Liver (tissue), 9 donors: ENCODE data around the gene PCDHGC5. TPM values are rescaled to one million over a fixed set of nuclear protein-coding genes. Genes with fewer than 3 reads are reported as not detected.

ENCODE experiments used
- DNase-seq: peaks from one replicate; pipeline ENCODE4 v3.0.0-alpha.2; 2017; ENCODE audit warnings: low spot score
- H3K27ac ChIP-seq, 2 donors: one replicate each; pipeline ENCODE4 v1.7.0; 2013; ENCODE audit warnings: inconsistent platforms in 2 of 2, low read length in 2 of 2, control low read depth in 1 of 2, low read depth in 1 of 2, mild to moderate bottlenecking in 1 of 2
- H3K27me3 ChIP-seq, 4 donors: one replicate each; pipeline versions ENCODE4 v1.6.1 to v1.7.0; 2013; ENCODE audit warnings: low read length in 3 of 4, inconsistent platforms in 1 of 4, mild to moderate bottlenecking in 1 of 4, moderate library complexity in 1 of 4; ENCODE audit not compliant: control insufficient read depth in 4 of 4, insufficient read depth in 4 of 4
- H3K36me3 ChIP-seq, 4 donors: one replicate each; pipeline versions ENCODE4 v1.6.1 to v1.7.0; 2013; ENCODE audit warnings: low read length in 3 of 4, mild to moderate bottlenecking in 3 of 4, low read depth in 1 of 4, moderate library complexity in 1 of 4; ENCODE audit not compliant: control insufficient read depth in 4 of 4, insufficient read depth in 3 of 4
- H3K4me1 ChIP-seq, 4 donors: one replicate each; pipeline versions ENCODE4 v1.6.1 to v1.7.0; 2013; ENCODE audit warnings: low read length in 3 of 4, mild to moderate bottlenecking in 3 of 4, moderate library complexity in 1 of 4; ENCODE audit not compliant: control insufficient read depth in 4 of 4, insufficient read depth in 4 of 4
- H3K4me3 ChIP-seq, 3 donors: one replicate each; pipeline versions ENCODE4 v1.6.1 to v1.7.0; 2013; ENCODE audit warnings: low read length in 3 of 3, control low read depth in 1 of 3, low read depth in 1 of 3, mild to moderate bottlenecking in 1 of 3
- H3K9ac ChIP-seq, 2 donors: one replicate each; pipeline ENCODE4 v1.7.0; 2013; ENCODE audit warnings: low read length in 2 of 2, mild to moderate bottlenecking in 2 of 2, moderate library complexity in 2 of 2, control low read depth in 1 of 2, low read depth in 1 of 2
- H3K9me3 ChIP-seq, 4 donors: one replicate each; pipeline versions ENCODE4 v1.6.1 to v1.7.0; 2013; ENCODE audit warnings: low read length in 3 of 4; ENCODE audit not compliant: control insufficient read depth in 4 of 4
- ATF3 ChIP-seq: IDR thresholded peaks from 2 replicates; pipeline ENCODE4 v1.6.1; 2016; ENCODE audit warnings: antibody characterized with exemption
- CTCF ChIP-seq: fragments of 150-350 bp; IDR thresholded peaks from 2 replicates; pipeline ENCODE4 v1.5.1; 2017; ENCODE audit warnings: improper control_type of control experiment, low read depth, low read length; ENCODE audit not compliant: missing input control
- EGR1 ChIP-seq, 2 donors: IDR thresholded peaks; 2 replicates each; pipeline ENCODE4 v1.6.1; 2016 to 2018; ENCODE audit warnings: antibody characterized with exemption in 2 of 2, low read depth in 2 of 2
- FOXA1 ChIP-seq: IDR thresholded peaks from 2 replicates; pipeline ENCODE4 v1.6.1; 2016; ENCODE audit warnings: antibody characterized with exemption
- FOXA2 ChIP-seq: IDR thresholded peaks from 2 replicates; pipeline ENCODE4 v1.6.1; 2016; ENCODE audit warnings: antibody characterized with exemption
- GABPA ChIP-seq, 2 donors: IDR thresholded peaks in 1 of 2; conservative IDR thresholded peaks in 1 of 2; 2 replicates each; pipeline ENCODE4 v1.6.1; 2016; ENCODE audit warnings: antibody characterized with exemption in 2 of 2, mild to moderate bottlenecking in 1 of 2, moderate library complexity in 1 of 2
- HNF4A ChIP-seq, 2 donors: conservative IDR thresholded peaks; 2 replicates each; pipeline ENCODE4 v1.6.1; 2016; ENCODE audit warnings: antibody characterized with exemption in 2 of 2, mild to moderate bottlenecking in 2 of 2
- HNF4G ChIP-seq: IDR thresholded peaks from 2 replicates; pipeline ENCODE4 v1.6.1; 2016; ENCODE audit warnings: antibody characterized with exemption
- JUND ChIP-seq, 2 donors: IDR thresholded peaks; 2 replicates each; pipeline ENCODE4 v1.6.1; 2016; ENCODE audit warnings: antibody characterized with exemption in 2 of 2
- MAX ChIP-seq: IDR thresholded peaks from 2 replicates; pipeline ENCODE4 v1.6.1; 2016; ENCODE audit warnings: antibody characterized with exemption
- NR2F2 ChIP-seq: IDR thresholded peaks from 2 replicates; pipeline ENCODE4 v1.6.1; 2016; ENCODE audit warnings: antibody characterized with exemption
- RAD21 ChIP-seq, 2 donors: IDR thresholded peaks; 2 replicates each; pipeline ENCODE4 v1.6.1; 2016; ENCODE audit warnings: antibody characterized with exemption in 2 of 2, mild to moderate bottlenecking in 2 of 2
- REST ChIP-seq: IDR thresholded peaks from 2 replicates; pipeline ENCODE4 v1.6.1; 2016; ENCODE audit warnings: antibody characterized with exemption, mild to moderate bottlenecking
- SP1 ChIP-seq: IDR thresholded peaks from 2 replicates; pipeline ENCODE4 v1.6.1; 2018; ENCODE audit warnings: antibody characterized with exemption, mild to moderate bottlenecking
- TAF1 ChIP-seq: conservative IDR thresholded peaks from 2 replicates; pipeline ENCODE4 v1.6.1; 2016; ENCODE audit warnings: antibody characterized with exemption, mild to moderate bottlenecking
- YY1 ChIP-seq: IDR thresholded peaks from 2 replicates; pipeline ENCODE4 v1.6.1; 2016; ENCODE audit warnings: antibody characterized with exemption, mild to moderate bottlenecking
- ZBTB33 ChIP-seq: IDR thresholded peaks from 2 replicates; pipeline ENCODE4 v1.6.1; 2016; ENCODE audit warnings: antibody characterized with exemption
- WGBS: extraction: QIAGEN DNeasy Blood & Tissue Kit; methylation state at CpG from one replicate; pipeline ENCODE4 v1.1.7; 2013; 5-methylcytosine and 5-hydroxymethylcytosine counted together
- polyA plus RNA-seq, 2 donors: library from polyadenylated mRNA; stranded (reverse) in 1 of 2; unstranded in 1 of 2; fragments of 200-250 nt in 1 of 2; fragments of >200 nt in 1 of 2; fragmentation: Nextera tagmentation in 1 of 2; extraction: Ambion mirVana in 1 of 2; gene quantifications; one replicate each; pipeline versions ENCODE4 v1.2.1 to v1.2.3, GENCODE V29; 2013 to 2015
- total RNA-seq, 2 donors: library from RNA; depleted of rRNA; stranded (reverse); fragments of >200 nt; gene quantifications; one replicate each; pipeline ENCODE4 v1.2.3, GENCODE V29; 2014
- donor health status: healthy.
- donor health status: healthy.
- donor health status: healthy.
- donor health status: healthy.
- donor health status: healthy.

PCDHGC5 gene
- total and polyA plus RNA-seq, 4 donors: 0.02 to 1.1 (median 0.19) TPM; not detected in 1

GRCh38 chr5:141484310-141484640 lies 4.6 kb upstream of the PCDHGC5 start:
- TF ChIP-seq NR2F2 (no peak), EGR1 (IDR thresholded peaks at IDR 0.05; ENCODE audit: low read depth in 2 of 2) (no peak), FOXA2 (no peak), ZBTB33 (no peak), TAF1 (no peak), GABPA (IDR thresholded peaks at IDR 0.05 in 1 of 2, conservative IDR thresholded peaks at IDR 0.05 in 1 of 2) (no peak), RAD21 (IDR thresholded peaks at IDR 0.05) (no peak), CTCF (no peak), HNF4A (conservative IDR thresholded peaks at IDR 0.05) (no peak), JUND (IDR thresholded peaks at IDR 0.05) (no peak), YY1 (no peak), FOXA1 (no peak), ATF3 (no peak), HNF4G (no peak), MAX (no peak), SP1 (no peak)
- Histone ChIP-seq H3K27me3 (peaks cover 0 to 2% (median 0%) of the 10 kb centered on the region in 4 donors), H3K9ac (no peak overlapping the region), H3K4me3 (no peak overlapping the region), H3K4me1 (peaks cover 0 to 4% (median 2%) of the 10 kb centered on the region in 4 donors), H3K9me3 (peaks cover 0 to 4% (median 1%) of the 10 kb centered on the region in 4 donors), H3K36me3 (peaks cover 0 to 2% (median 0%) of the 10 kb centered on the region in 4 donors), H3K27ac (no peak overlapping the region)
- WGBS: 26% methylated on average over 4 of the region's 4 CpGs
- DNase-seq: no peak

- Histone ChIP-seq H3K36me3 (peaks cover 0 to 2% (median 0%) of the 10 kb centered on the region in 4 donors), H3K27ac (no peak within 1 kb of the TSS), H3K4me3 (peak within 1 kb of the TSS in 1 of 3 donors; percentile 25), H3K9ac (no peak within 1 kb of the TSS), H3K27me3 (peaks cover 0 to 2% (median 0%) of the 10 kb centered on the region in 4 donors), H3K9me3 (peaks cover 0 to 4% (median 1%) of the 10 kb centered on the region in 4 donors), H3K4me1 (peaks cover 0 to 4% (median 2%) of the 10 kb centered on the region in 4 donors)
- 12% methylated on average over 39 of the region's 39 CpGs for WGBS
- DNase-seq: no peak
- TF ChIP-seq SP1: no peak
- TF ChIP-seq REST: no peak
These were observed 4.1 kb upstream of the PCDHGC5 start, which contains the start of gene PCDHGC4 for GRCh38 chr5:141484641-141485311. TSS of gene PCDHGC4 (plus strand) at chr5:141485030. CDS start at chr5:141485174, 144 bp downstream.
